ENCODE data around the gene SLC22A23.

Gene SLC22A23

GRCh38 chr6:3252369-3252768 is 204.5 kb downstream of the SLC22A23 start:
- H3K27ac ChIP-seq = no peak overlapping the region
- TF ChIP-seq CTCF (conservative IDR thresholded peaks at IDR 0.05) = no peak

GRCh38 chr6:3251462-3252314 is 205.2 kb downstream of the SLC22A23 start:
- TF ChIP-seq CTCF (conservative IDR thresholded peaks at IDR 0.05) = peak; percentile 87
- no peak overlapping the region for H3K27ac ChIP-seq

GRCh38 chr6:3250231-3250675 is 206.6 kb downstream of the SLC22A23 start:
- TF ChIP-seq CTCF (conservative IDR thresholded peaks at IDR 0.05) = no peak

GRCh38 chr6:3249821-3250220 is 207.0 kb downstream of the SLC22A23 start:
- TF ChIP-seq CTCF (conservative IDR thresholded peaks at IDR 0.05) = no peak
- H3K27ac ChIP-seq = no peak overlapping the region

More at GRCh38 chr6:3250231-3250675, 206.6 kb downstream of the SLC22A23 start:
- H3K27ac ChIP-seq = no peak overlapping the region

- peak overlapping the region; percentile 46; the same call in 1 of the 2 replicates for H3K27ac ChIP-seq
These were observed 209.3 kb downstream of the SLC22A23 start for GRCh38 chr6:3247255-3248146.

GRCh38 chr6:3245216-3245615 is 211.6 kb downstream of the SLC22A23 start:
- TF ChIP-seq CTCF (conservative IDR thresholded peaks at IDR 0.05) = no peak
- no peak overlapping the region for H3K27ac ChIP-seq

More at GRCh38 chr6:3247255-3248146, 209.3 kb downstream of the SLC22A23 start:
- no peak for TF ChIP-seq CTCF (conservative IDR thresholded peaks at IDR 0.05)

- H3K27ac ChIP-seq = 0 out of 2 replicates have a peak overlapping the region, but pooled peaks have one; percentile 10
These were observed 212.1 kb downstream of the SLC22A23 start for GRCh38 chr6:3244832-3245161.
